OCI-LY3 (cell line): Measurements from ENCODE around the gene ADD3.

Experiments used
- CTCF ChIP-seq: fragments of 200-600, 300-600 bp; sonication (generic); IDR thresholded peaks from 2 replicates; pipeline ENCODE4 v1.5.1; 2014; ENCODE audit warnings: antibody characterized with exemption, low read length, low read depth
- EZH2phosphoT487 ChIP-seq: fragments of 200-600 bp; shearing (Covaris generic); IDR thresholded peaks from 2 replicates; pipeline ENCODE4 v1.6.1; 2018; ENCODE audit warnings: antibody characterized with exemption, mixed run types, low read depth

GRCh38 chr10:110103921-110104461, 96.2 kb downstream of the ADD3 start:
- TF ChIP-seq CTCF (no peak), EZH2phosphoT487 (no peak)
